Measurements from ENCODE around the gene CPED1. TPM values are rescaled to one million over a fixed set of nuclear protein-coding genes. Genes with fewer than 3 reads are reported as not detected.

The CPED1 gene
- total RNA-seq, 1 experiment from 2014 or later = 0.13 TPM

DNA sequence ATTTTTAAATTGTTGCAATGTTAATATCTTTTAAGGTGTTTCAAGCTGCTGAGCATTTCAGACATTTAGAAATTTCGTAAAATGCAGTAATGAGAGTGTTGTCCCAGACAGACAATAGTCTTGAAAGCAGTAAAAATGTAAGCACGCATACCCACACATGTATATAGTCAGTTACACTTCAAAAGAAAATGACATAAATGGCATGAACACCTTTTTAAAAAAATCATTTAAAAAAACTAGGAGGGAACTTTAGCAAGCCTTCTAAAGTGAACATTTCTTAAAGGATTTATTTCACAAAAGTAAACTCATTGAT is 51.0 kb downstream of the CPED1 start:
- TF ChIP-seq, protein P1, sequence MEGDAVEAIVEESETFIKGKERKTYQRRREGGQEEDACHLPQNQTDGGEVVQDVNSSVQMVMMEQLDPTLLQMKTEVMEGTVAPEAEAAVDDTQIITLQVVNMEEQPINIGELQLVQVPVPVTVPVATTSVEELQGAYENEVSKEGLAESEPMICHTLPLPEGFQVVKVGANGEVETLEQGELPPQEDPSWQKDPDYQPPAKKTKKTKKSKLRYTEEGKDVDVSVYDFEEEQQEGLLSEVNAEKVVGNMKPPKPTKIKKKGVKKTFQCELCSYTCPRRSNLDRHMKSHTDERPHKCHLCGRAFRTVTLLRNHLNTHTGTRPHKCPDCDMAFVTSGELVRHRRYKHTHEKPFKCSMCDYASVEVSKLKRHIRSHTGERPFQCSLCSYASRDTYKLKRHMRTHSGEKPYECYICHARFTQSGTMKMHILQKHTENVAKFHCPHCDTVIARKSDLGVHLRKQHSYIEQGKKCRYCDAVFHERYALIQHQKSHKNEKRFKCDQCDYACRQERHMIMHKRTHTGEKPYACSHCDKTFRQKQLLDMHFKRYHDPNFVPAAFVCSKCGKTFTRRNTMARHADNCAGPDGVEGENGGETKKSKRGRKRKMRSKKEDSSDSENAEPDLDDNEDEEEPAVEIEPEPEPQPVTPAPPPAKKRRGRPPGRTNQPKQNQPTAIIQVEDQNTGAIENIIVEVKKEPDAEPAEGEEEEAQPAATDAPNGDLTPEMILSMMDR (conservative IDR thresholded peaks at IDR 0.05) = no peak
- WGBS (ENCODE audit: extremely low coverage, insufficient read length, low lambda C conversion rate) = no CpG with 5 or more reads among the region's 2 CpGs

More for the DNA sequence above, 51.0 kb downstream of the CPED1 start:
- Mint-ChIP-seq H3K36me3 (ENCODE audit: insufficient read depth in 1 of 3, low read depth in 3 of 3) (no peaks in the 10 kb centered on the region), H3K9me3 (no peaks in the 10 kb centered on the region), H3K4me3 (no peak overlapping the region), H3K27me3 (ENCODE audit: low read depth) (no peaks in the 10 kb centered on the region), H3K4me1 (peaks cover 4 to 8% of the 10 kb centered on the region in 2 experiments), H3K27ac (no peak overlapping the region)
- Histone ChIP-seq H3K4ac (ENCODE audit: low read depth, low read length) (no peak overlapping the region), H2AK5ac (ENCODE audit: insufficient read length, low read length) (no peak overlapping the region), H4K5ac (ENCODE audit: insufficient read length, low read depth, low read length) (no peak overlapping the region), H3K23me2 (ENCODE audit: insufficient read length, low read depth, low read length, poor library complexity, severe bottlenecking) (no peaks in the 10 kb centered on the region), H3K9me3 (ENCODE audit: control insufficient read depth, low read depth, low read length) (no peaks in the 10 kb centered on the region), H3K27me3 (ENCODE audit: insufficient read depth, low read length) (no peaks in the 10 kb centered on the region), H4K20me1 (ENCODE audit: control insufficient read depth, insufficient read depth, insufficient read length) (no peaks in the 10 kb centered on the region), H4K91ac (ENCODE audit: insufficient read length, low read depth, low read length) (no peak overlapping the region), H2BK5ac (ENCODE audit: insufficient read length, low read length) (no peak overlapping the region), H3K23ac (ENCODE audit: insufficient read length, low read depth, low read length) (no peak overlapping the region), H3K18ac (ENCODE audit: insufficient read length, low read depth, low read length) (no peak overlapping the region), H3K14ac (ENCODE audit: insufficient read depth, low read length) (no peak overlapping the region), H2BK12ac (ENCODE audit: insufficient read length, low read depth, low read length) (no peak overlapping the region), H3K56ac (ENCODE audit: insufficient read length, low read depth, low read length) (no peak overlapping the region), H2BK20ac (ENCODE audit: low read depth, low read length, poor library complexity, severe bottlenecking) (no peak overlapping the region), H3K27ac (ENCODE audit: insufficient read length, low read depth, low read length) (no peak overlapping the region), H3K79me1 (ENCODE audit: insufficient read depth, low read depth, low read length, poor library complexity, severe bottlenecking) (no peaks in the 10 kb centered on the region), H2AFZ (ENCODE audit: low read length) (no peak overlapping the region), H3K4me1 (ENCODE audit: insufficient read depth, low read length) (no peaks in the 10 kb centered on the region), H2BK15ac (ENCODE audit: low read depth, low read length) (no peak overlapping the region), H3K9ac (ENCODE audit: extremely low read depth, insufficient read length, low read length) (no peak overlapping the region), H3K4me2 (ENCODE audit: insufficient read depth, insufficient read length, low read length) (no peak overlapping the region), H3K79me2 (ENCODE audit: insufficient read depth, low read length) (no peaks in the 10 kb centered on the region), H2BK120ac (ENCODE audit: low read depth, low read length, poor library complexity, severe bottlenecking) (no peak overlapping the region), H3T11ph (ENCODE audit: low read length) (no peak overlapping the region), H4K8ac (replicated peaks; ENCODE audit: insufficient read length, low read depth, low read length) (no peak overlapping the region)
- no peak for DNase-seq

All from H9 (cell line).